Bronchial epithelial cell (primary cell): ENCODE data around the gene UBE2D2. TPM values are rescaled to one million over a fixed set of nuclear protein-coding genes. Genes with fewer than 3 reads are reported as not detected.
A peak's percentile ranks its signal among the peaks of the same experiment; 100 is the strongest.
"Not testable (repeated sequence)": the region's sequence is repeated elsewhere in the genome, so short reads cannot be mapped to it uniquely, and the experiment has no call there.

Experiments
- DNase-seq: peaks from one replicate; pipeline ENCODE4 v3.0.0-alpha.2; 2010; ENCODE audit warnings: low read depth
- FAIRE-seq: peaks from 2 replicates; lab custom pipeline; 2011; peaks lifted over from hg19 to GRCh38; lab: Jason Lieb, UNC
- H3K27me3 ChIP-seq: 2 replicates; pipeline ENCODE4 v1.5.1; 2011; ENCODE audit warnings: low read length; ENCODE audit not compliant: control insufficient read depth, insufficient read depth
- H3K36me3 ChIP-seq: 2 replicates; pipeline ENCODE4 v1.5.1; 2011; ENCODE audit warnings: low read length; ENCODE audit not compliant: control insufficient read depth, insufficient read depth
- H3K4me3 ChIP-seq: 2 replicates; pipeline ENCODE4 v1.5.1; 2011; ENCODE audit warnings: mild to moderate bottlenecking, low read depth, low read length, control low read depth
- CTCF ChIP-seq: IDR thresholded peaks from 2 replicates; pipeline ENCODE4 v1.5.1; 2011; ENCODE audit warnings: mild to moderate bottlenecking, moderate library complexity, low read length, control low read depth, inconsistent platforms; ENCODE audit not compliant: insufficient read depth, severe bottlenecking
- total RNA-seq: library from RNA; depleted of rRNA; stranded (reverse); fragments of >200 nt; gene quantifications from 2 replicates; pipeline ENCODE4 v1.2.1, GENCODE V29; 2014

UBE2D2 gene
- total RNA-seq, 1 donor from 2014 or later: 52.1 TPM

DNA sequence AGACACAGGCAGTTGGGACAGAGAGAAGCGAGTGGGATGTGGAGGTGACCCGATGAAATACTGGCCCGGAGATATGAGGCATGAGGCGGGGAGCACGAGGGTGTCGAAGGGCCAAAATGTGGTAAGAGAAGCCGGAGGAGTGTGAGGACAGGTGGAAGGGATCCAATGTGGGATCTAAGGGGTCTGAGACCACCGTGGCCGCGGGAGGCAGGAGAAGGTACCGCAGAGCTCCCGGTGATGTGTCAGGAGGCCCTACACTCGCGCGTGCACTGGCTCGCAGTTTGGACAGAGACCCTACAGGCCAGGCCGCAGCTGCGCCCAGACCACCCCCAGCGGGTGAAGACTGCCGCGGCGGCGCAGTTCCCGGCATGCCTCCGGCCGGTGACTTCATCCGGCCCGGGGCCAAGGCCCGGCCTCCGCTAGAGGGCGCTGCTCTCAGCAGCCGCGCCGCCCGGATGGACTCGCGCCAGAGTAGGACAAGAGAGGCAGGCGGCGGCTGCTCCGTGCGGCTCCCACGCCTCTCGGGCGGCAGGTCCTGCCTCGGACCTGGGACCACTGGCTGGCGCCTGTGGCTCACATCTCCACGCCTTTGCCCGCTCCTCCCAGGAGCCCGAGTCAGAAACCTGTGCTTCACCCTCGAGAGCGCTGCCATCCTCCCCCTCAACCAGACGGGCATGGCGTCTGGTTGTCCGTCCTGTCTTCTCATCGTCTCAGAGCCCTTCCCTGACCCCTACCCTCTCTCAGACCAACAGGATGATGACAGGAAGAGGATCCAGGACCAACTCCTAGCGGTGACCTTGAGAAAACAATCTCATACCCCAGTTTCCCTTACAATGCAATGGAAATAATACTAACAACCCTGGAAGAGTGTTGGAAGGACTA lies 43.2 kb upstream of the UBE2D2 start:
- no peaks in the 10 kb centered on the region for H3K36me3 ChIP-seq
- H3K27me3 ChIP-seq: no peaks in the 10 kb centered on the region
- DNase-seq: peak; percentile 55
- H3K4me3 ChIP-seq: peak overlapping the region; percentile 54
- peak; percentile 99 for TF ChIP-seq CTCF
- no peak for FAIRE-seq

DNA sequence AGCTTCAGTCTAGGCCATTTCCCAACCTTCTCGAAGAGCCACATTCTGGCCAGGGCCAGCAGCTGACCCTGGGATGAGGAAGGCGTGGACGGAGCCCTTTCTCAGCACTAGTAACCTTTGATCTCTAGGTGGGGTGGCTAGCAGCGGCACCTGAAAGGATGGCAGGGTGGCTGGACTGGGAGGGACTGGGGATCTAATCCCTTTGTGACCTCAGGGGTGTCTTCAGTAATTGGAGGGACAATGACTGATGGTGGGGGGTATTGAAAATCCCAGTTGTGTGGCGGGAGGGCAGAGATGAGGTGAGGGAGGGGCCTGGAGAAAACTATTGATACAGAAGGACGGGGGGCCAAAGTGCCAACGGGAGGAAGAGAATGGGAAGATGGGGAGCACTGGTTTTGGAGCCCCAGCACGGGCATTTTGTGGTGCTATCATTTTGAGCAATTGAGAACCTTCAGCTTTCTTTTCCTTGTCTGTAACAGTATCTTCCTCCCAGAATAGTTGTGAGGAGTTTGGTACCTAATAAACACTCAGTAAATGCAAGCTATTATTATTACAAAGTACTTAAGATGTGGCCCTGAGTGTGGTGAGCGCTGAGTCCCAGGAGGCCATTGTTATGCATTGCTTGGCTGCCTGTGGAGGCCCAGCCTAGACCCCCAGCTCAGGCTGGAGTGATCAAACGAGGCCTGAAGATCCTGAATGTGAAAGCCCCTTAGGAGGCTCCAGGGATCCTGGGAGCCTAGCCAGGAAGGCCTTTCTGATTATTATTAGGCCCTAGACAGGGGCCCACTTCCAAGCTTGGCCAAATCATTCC lies 37.3 kb upstream of the UBE2D2 start:
- H3K4me3 ChIP-seq: no peak overlapping the region
- FAIRE-seq (no peak), DNase-seq (no peak)
- no peaks in the 10 kb centered on the region for H3K27me3 ChIP-seq
- no peaks in the 10 kb centered on the region for H3K36me3 ChIP-seq
- no peak for TF ChIP-seq CTCF

GRCh38 chr5:139524446-139524845 lies 36.7 kb upstream of the UBE2D2 start:
- no peak for TF ChIP-seq CTCF
- no peak overlapping the region for H3K4me3 ChIP-seq
- H3K36me3 ChIP-seq: no peaks in the 10 kb centered on the region
- H3K27me3 ChIP-seq: no peaks in the 10 kb centered on the region
- FAIRE-seq (no peak), DNase-seq (no peak)

DNA sequence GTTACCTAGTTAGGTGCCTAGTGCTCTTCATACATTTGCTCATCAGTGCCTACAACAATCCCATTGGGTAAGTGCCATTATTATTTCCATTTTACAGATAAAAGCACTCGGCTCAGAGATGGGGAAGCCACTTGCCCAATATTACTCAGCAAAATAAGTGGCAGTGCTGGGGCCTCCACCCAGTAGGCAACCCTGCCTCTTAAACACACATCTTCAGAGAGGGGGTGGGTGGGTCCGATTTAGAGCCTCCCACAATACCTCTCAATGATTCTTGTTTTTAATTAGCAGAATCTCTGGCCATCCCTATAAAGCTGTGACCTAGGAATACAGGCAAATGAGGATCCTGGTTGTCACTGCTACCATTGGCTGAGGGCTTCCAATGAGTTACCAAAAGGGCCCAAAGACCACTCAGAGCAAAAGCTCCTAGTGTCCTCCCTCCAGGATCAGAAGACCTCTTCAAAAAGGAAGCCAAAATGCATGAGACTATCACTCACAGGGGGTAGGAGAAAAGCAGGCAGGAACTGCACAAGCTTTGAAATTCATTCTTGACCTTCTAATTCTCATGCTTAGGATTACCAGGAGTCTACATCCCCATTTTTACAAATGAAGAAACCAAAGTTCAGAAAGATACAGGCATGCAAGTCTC lies 36.1 kb upstream of the UBE2D2 start:
- H3K36me3 ChIP-seq: no peaks in the 10 kb centered on the region
- FAIRE-seq: no peak
- TF ChIP-seq CTCF: no peak
- DNase-seq: no peak
- no peak overlapping the region for H3K4me3 ChIP-seq
- H3K27me3 ChIP-seq: no peaks in the 10 kb centered on the region

DNA sequence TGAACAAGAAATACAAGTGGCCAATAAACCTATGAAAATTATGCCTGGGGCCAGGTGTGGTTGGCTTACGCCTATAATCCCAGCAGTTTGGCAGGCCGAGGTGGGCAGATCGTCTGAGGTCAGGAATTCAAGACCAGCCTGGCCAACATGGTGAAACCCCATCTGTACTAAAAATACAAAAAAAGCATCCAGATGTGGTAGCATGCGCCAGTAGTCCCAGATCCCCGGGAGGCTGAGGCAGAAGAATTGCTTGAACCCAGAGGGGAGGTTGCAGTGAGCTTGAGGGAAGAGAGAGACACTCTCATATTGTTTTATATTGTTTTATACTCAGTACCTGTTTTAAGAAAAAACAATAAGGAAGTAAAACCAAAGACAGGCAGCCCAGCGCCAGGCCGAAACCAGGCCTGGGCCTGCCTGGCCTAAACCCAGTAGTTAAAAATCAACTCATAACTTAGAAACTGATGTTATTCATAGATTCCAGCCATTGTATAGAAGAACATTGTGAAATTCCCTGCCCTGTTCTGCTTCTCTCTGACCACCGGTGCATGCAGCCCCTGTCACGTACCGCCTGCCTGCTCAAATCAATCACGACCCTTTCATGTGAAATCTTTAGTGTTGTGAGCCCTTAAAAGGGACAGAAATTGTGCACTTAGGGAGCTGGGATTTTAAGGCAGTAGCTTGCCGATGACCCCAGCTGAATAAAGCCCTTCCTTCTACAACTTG lies 35.4 kb upstream of the UBE2D2 start:
- not testable (repeated sequence) for FAIRE-seq, H3K36me3 ChIP-seq, H3K27me3 ChIP-seq, H3K4me3 ChIP-seq, DNase-seq

DNA sequence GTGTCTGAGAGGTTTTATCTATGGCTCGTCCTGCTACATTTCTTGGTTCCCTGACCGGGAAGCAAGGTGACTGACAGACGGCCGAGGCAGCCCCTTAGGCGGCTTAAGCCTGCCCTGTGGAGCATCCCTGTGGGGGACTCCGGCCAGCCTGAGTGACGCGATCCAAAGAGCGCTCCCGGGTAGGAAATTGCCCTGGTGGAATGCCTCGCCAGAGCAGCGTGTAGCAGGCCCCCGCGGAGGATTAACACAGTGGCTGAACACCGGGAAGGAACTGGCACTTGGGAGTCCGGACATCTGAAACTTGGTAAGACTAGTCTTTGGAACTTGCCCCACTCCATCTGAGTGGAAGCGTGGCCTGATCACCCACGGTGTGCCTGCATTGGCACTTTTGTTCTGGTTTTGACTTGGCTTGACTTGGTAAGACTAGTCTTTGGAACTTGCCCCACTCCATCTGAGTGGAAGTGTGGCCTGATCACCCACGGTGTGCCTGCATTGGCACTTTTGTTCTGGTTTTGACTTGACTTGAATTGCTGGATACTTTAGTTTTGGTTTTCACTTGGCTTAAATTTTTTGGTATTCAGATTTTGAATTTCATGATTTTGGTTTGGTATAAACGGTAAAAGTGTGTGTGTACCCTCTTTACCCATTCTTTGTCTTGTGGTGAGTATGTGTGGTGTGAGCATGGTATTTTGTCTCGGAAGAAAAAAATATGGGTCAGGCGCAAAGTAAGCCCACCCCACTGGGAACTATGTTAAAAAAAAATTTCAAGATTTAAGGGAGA lies 34.6 kb upstream of the UBE2D2 start:
- H3K36me3 ChIP-seq, H3K4me3 ChIP-seq, H3K27me3 ChIP-seq, DNase-seq, FAIRE-seq: not testable (repeated sequence)

DNA sequence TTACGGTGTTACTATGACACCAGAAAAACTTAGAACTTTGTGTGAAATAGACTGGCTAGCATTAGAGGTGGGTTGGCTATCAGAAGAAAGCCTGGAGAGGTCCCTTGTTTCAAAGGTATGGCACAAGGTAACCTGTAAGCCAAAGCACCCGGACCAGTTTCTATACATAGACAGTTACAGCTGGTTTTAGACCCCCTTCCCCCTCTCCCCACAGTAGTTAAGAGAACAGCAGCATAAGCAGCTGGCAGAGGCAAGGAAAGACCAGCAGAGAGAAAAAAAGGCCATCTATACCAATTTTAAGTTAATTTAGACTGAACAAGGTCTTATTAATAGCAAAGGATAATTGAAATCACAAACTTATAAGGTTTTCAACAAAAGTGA lies 34.1 kb upstream of the UBE2D2 start:
- FAIRE-seq, H3K4me3 ChIP-seq, DNase-seq, H3K27me3 ChIP-seq, H3K36me3 ChIP-seq: not testable (repeated sequence)

- H3K27me3 ChIP-seq, FAIRE-seq, H3K4me3 ChIP-seq, H3K36me3 ChIP-seq, DNase-seq: not testable (repeated sequence)
Measured at GRCh38 chr5:139527896-139528467, 33.2 kb upstream of the UBE2D2 start.
